DMS53 (cell line): ENCODE data around the gene BICC1.

ENCODE experiments used
- DNase-seq: peaks from one replicate; lab custom pipeline; 2025; lab: John Stamatoyannopoulos, UW

Gene BICC1

DNA sequence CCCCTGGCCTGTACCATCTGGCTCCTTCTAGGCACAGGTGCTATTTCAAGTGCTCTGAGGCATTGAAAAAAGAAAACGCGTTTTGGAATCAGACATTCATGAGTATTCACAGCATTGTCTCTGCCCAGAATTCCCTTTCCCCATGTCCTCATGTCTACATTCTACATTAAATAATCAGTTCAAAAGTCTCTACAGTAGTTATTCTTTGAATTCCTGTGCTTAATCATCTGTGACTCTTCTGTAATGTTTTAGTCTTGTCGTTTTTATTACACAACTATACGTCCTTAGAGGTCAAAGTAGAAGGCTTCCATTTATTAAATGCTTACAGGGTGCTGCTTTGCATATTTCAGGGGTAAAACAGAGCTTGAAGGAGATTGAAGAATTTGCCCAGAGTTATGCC is 95.7 kb downstream of the BICC1 start:
- no peak for DNase-seq

DNA sequence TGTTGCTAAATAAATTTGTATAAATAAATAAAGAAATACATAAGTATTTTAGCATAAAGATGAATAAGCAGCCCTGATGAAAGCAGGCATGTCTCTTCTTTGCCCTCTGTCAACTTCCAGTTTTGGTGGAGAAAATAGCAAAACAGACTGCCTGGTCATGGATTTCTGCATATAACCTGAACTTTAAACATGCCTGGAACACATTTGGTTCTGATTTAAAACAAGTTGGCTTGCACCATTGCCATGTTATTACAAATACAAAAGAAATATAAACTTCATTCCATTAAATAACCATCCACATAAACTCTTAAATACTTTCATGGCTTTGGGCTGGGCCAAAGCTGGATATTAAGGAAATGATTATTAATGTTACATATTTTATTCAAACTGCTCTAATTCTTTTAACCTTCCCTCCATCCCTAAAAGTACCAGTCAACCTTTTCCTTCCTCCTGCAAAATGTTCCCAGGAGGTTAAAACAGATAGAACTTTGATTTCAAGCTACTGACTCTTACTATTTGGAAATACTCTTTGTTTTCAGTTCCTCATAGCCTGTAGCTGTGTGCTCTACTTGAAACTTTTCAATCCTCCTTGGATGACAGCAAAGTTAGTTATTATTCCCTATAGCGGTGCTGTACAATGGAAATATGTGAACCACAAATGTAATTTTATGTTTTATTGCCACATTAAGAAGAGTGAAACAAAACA is 96.3 kb downstream of the BICC1 start:
- no peak for DNase-seq

DNA sequence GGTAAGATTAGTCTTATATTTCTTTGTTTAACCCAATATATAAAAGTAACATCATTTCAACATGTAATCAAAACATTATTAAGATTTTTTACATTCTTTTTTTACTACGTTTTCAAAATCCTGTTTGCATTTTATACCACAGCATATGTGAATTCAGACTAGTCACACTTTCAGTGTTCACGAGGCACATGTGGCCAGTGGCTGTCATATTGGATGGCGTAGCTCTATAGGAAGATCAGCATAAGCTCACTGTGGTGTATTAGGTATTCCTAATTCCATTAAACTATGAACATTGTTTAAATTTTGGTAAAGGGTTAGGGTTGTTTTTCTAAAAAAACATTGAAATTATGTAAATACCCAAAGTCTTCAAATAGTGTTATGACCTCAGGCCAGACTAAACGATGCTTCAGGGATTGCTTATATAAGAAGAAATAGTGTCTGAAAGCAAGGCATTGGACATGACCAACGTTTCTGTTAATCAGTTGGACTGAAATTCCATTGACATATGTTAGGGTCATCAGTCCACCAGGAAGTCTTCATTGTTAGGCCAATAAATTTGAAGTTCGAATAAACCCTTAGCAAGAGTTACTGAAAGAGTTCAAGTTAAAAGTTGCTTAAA is 97.0 kb downstream of the BICC1 start:
- no peak for DNase-seq

DNA sequence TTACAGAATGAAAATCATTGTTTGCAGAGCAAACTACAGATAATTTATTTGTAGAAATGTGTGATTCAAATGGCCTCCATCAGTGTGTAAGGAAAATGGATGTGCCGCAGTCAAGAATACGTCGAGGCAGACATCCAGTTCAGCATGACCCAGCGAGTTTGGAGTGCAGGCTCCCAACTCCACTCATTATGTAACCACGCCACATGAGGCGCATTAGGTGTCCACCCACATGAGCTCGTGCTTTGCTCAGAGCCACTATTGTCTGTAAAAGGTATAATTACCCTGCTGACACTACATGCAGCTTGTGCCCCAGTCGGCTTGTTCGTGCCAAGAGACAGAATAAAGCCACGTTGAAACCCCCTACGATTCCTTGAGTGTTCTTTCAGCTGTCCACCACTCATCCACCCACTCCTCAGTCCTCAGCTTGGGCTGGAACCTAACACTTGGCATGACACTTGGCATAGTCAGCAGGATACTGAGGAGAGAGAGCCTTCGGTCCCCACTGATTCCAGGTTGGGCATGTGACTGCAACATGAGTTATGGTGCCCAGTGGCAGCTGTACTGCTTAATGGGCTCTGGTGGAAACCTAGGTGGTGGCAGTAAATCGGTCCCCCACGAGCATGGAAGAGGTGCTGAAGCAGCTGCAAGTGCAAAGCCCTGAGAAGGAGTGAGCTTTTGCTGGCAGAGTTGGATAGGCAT is 102.7 kb downstream of the BICC1 start:
- DNase-seq, result no peak

DNA sequence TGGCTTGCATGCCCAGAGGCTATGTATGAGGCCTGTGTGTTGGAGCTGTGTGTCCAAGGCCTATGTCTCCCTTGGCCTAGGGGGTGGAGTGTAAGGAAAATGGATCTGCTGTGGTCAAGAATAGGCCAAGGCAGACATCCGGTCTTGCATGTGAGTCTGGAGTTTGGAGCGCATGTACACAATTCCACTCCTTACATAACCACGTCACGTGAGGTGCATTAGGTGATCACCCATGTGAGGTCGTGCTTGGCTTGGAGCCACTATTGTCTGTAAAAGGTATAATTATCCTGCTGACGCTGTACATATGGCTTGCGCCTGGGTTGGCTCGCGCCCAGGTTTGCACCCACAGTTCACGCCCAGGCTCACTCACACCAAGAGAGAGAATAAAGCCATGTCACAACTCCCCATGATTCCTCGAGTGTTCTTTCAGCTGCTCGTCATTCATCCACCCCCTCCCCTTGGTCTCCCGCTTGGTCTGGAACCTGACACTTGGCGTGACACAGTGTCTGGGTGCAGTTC is 105.5 kb downstream of the BICC1 start:
- no peak for DNase-seq

DNA sequence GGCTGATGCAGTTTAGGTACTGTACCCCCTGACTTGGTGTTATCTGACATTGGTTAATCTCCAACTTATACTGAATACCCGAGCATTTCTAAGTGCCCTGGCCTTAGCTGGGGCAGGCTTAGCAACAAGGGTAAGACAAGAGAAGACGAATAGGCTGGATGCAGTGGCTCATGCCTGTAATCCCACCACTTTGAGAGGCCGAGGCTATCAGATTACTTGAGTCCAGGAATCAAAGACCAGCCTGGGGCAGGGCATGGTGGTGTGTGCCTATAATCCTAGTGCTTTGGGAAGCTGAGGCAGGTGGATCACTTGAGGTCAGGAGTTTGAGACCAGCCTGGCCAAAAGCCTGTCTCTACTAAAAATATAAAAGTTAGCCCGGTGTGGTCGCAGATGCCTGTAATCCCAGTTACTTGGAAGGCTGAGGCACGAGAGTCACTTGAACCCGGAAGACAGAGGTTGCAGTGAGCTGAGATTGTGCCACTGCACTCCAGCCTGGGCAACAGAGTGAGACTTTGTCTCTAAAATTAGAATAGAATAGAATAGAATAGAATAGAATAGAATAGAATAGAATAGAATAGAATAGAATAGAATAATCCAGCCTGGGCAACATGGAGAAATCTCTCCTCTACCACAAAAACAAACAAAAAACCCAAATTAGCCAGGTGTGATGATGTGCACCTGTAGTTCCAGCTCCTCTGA is 108.9 kb downstream of the BICC1 start:
- DNase-seq, result no peak

DNA sequence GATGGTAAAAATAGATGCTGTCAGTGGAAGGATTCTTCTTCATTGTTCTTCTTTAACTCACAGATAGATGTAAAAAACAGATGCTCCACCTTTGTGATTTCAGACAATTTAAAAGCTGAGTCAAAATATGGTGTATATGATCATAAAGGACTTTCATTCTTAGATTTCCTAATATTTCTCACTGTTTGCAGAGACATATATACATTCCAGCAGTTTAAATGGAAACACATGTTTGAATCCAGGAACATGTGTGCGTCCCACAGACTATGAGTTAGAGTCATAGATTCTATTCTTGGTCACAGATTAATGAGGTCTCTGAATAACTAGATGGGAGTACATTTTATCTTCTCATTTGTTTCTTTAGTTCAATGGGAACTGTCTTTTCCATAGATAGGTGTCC is 109.6 kb downstream of the BICC1 start:
- no peak for DNase-seq

DNA sequence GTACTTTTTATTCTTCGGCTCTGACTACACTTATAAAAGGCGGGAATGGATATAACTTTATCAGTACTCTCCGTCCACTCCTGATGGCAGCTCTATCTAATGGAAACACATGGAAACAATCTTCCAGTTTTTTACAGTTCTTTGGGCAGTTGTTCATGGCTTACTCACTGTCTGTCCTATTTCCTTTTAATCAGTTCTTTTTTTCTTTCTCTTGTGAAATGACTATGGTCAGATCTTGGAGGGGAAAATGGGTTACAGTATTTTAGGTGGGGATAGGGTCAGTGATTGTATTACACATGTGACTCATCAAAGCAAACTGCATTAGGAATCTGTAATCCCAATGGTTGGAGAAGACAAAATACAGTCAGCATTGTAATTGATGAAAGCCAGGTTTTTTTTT is 112.4 kb downstream of the BICC1 start:
- DNase-seq, result no peak

DNA sequence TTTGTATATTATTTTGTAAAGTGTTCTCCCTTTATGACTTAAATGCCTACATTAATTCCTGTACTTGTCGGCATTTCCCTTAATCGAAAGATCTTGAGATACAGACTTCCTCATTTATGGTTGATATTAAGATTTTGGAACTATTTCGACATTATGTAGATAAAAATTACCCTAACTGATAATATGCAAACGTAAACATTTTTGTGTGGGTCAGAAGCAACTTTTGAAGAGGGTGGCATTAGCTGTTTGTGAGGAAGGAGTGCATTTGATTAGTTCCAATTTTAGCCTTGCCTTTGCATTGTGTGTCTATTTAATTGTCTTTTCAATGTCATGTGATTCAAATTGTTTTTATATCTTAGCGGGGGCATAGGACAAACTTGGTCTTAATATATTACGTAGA is 114.7 kb downstream of the BICC1 start:
- no peak for DNase-seq

DNA sequence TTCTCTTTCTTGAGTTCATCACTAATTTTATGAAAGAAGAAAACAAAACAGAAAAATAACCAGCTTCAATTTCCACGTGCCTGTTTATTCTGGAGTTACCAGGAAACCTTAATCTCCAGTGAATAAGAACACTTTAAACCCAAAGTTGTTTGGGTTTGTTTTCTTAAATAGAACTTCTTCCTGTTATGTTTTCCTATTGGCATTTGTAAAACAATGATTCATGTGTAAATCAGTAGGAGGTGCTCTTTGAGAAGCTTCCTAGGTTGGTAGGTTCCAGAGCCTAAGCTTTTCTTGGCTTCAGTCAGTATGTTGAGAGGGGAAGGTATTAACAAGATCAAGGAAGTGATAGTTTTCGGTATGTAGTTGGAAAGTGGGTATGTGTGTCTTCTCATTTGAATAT is 119.0 kb downstream of the BICC1 start:
- DNase-seq, result no peak

DNA sequence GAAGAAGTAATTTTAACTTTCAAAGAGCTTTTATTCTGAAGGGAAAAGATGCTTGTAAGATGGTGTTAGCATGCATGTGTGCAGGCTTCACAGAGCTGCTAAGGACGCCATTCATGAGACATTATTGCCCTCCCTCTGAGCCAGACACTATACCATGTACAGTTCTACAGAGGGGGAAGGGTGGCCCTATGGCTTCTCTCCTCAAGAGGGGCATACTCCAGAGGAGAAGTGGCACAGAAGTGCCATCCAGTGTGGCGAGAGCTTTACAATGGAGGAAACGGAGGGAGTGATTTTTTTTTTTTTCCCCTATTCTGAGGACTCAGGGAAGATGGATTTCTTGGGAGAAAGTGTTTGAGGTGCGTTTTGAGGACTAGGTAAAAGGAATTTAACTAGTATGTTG is 119.5 kb downstream of the BICC1 start:
- DNase-seq, result no peak

DNA sequence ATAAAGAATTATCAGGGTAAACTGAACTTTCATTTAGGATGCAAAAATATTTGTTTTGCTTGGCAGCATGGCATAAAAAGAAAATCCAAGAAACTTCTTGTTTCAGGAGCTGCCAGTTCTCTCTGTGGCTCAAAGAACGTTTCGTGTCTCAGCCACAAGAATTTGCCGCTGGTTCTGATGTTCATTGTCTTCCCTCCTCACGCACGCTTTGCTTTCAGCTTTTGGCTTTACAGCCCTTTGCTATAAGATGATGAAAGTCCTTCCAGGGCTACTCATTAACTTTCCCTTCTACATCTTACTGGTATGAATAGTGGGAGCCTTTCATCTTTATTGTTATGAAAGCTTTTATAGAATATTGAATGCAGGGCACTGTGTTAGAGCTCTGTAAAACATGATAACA is 124.7 kb downstream of the BICC1 start:
- no peak for DNase-seq

DNA sequence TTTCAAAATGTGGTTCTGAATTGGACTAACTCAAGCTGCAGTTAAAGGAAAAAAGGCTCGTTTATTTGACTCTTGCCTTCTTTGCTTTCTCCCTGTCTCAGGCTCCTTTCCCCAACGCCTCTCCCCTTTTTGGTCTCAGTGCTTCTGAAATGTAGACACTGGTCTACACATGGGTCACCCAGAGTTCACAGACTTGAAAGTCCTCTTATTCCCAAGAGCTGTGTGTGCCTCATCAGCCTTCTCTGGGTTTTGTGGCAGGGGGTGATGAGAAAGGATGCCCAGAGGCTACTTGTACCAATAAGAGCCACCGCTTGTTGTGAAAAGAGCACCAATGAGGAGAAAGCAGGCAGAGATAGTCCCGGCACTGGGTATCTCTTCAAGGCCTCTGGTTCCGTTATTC is 125.7 kb downstream of the BICC1 start:
- no peak for DNase-seq

DNA sequence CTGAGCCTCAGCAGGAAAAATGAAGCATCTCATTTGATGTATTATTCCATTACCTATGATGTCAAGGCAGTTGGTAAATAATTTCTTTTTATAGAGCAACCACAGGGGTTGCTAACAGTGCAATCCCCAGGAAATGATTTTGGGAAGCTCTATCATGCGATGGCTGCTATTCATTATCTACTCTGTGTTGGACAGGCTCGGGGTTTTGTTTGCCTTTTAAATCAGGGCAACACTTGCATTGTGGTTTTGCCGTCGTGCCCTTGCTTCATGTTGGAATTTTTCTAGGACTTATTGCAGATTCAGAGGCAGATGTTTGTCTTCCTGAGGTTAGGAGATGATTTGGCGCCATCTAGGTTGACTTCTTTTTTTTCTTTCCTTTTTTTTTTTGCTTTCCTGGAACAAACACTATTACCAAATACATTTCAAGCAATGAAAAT is 128.4 kb downstream of the BICC1 start:
- peak; percentile 68 for DNase-seq

DNA sequence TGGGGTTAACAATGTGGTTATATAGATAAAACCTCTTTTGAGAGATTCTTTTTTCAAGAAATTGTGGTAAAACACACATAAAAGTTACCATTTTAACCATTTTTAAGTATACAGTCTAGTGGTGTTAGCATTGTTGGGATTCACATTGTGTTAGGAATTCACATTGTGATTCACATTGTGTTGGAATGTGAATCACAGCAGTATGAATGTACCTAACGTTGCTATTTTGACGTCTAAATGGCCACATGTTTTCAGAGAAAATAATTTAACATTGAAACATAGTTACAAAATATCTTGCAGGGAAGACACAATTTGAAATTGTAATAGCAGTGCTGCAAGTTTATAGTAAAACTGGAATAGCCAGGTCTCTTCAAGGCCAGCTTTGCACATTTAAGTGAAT is 129.0 kb downstream of the BICC1 start:
- no peak for DNase-seq

DNA sequence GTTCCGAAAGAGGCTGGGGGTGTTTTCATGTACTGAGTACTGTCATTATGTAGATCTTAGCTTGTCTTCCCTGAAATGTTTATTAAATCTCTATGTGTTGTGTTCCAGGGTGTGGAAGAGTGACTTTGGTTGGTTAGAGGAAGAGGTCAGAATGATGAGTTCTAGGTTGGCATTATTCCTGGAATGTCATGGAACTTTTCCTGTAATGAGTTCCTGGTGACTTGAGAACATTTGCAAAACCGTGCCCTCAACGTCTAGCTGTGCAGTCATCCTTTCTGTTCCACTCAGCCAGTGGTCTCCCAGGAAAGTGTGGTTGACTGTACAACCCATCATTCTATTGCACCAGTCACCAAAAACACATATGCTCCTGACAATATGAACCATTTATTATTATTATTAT is 129.6 kb downstream of the BICC1 start:
- DNase-seq, result no peak

DNA sequence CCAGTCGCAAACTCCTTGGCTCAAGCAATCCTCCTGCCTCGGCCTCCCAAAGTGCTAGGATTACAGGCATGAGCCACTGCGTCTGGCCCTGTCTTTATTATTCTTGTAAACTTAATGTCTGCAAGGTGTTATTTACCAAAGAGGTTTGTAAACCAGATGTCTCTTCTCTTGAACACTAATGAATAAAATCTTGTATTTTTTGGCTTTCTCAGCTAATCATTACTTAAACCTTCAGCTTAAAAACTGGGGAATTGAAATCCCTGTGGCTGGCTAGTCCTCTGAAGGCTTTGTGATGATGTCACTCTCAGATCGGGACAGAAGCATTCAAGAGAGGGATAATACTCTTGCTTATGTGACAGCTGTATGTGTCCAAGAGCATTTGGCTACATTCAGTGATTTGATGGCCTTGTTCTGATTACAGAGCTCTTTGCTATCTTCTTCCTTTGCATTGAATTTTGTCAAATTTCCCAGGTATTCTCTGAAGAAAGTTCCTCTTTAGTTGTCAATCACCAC is 130.3 kb downstream of the BICC1 start:
- DNase-seq, result no peak

DNA sequence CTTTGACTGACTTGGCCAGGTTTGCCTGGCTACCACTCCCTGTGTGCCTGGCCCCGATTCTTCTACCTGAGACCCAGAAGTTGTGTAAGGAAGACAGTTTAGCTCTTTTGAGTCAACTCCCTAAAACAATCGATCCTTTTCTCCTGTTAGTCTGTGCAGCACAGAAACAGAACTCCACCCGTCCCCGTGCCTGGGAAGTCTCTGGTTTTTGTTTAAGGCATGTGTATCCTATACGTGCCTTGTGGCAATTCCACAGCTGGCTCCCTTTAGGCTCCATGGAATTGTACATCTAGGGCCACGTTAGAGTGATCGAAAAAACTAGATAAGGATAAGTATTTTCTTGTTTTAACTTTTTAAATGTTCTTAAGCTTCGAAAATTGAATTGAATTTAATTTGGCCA is 131.6 kb downstream of the BICC1 start:
- no peak for DNase-seq

DNA sequence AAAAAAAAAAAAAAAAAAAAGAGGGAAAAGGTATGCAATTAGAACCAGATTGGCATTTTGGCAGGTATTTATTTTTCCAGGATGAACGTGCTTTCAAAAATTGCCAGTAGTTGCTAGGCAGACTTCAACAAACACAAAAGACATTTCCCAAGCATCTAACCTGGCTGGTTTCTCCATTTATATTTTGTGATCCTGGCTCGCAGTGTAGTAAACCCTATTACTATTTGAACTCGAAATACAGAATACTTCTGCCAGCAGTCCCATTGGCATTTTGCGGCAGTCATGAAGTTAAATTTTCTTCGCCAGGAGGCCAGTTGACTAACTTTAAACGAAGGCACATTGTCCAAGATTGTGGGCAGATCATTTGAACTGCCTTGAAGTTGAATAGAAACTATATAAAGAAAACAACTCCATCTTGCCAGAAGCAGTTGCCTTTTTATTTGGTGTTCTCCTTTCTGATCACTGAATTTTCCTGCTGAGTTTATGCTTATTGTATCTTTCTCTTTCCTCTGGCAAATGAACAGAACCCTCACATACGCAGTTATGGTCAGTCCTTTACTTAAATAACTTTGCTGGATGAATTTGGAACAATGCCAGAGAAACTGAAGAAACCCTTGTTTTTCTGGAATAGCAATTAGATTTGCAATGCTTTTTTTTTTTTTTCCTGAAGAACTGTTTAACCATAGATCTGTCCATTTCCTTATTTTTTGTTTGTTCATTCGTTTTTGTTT is 132.9 kb downstream of the BICC1 start:
- no peak for DNase-seq

DNA sequence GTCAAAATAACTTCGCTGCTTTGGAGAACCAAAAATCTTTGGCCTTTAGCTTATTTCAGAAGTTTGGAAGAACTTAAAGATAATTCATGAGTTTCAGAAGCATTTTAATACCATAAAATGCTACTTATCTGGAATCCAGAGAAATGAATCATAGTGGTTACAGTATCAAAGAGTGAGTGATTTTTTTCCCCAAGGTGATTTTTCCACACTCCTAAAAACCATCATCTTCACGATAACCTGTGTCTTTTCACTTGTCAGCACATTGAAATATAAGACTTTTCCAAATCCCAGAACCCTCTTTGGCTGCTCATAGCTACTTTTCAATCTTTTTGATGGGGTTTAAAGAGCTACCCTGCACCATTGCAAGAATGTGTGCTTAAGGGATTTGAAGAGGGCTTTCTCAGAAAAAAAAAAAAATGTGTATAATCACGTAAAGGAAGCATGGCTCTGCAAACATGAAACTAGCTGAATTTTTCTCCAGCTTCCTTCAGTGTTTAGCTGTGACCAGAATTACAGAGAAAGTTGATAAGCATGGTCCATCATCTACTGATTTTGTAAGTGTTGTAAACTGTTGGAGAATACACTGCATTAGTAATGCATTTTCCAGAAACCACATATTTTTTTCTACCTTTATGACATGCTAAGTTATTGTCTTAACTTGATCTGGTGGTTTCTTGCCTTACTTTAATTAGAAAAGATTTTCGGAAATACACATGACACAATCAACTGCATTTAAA is 134.9 kb downstream of the BICC1 start:
- DNase-seq, result no peak

DNA sequence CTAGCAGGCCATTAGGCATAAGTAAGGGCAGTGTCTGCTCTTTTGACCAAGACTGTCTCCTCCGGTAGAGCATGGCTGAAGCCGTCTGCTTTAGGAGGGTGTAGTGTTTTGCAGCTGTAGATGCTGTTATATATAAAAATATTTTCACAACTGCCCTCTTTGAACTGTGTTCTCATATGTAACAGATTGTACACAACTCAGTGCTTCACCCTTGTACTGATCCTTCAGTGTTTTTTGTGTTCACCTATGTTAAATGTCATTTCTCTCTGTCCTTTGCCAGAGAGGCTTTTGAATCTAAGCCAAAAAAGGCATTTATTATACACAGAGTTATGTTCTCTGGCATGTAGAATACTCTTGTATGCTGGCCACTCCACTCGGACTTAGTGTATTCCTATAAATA is 135.5 kb downstream of the BICC1 start:
- DNase-seq, result no peak
